HEK293 (cell line): ENCODE measurements around the gene SSBP2.

ENCODE experiments used
- CTCF ChIP-seq: fragments of 450-650 bp; formaldehyde crosslinking; IDR thresholded peaks from 2 replicates; pipeline ENCODE4 v1.5.1; 2016; ENCODE audit warnings: missing biosample characterization, missing genetic modification characterization
- ZNF169 ChIP-seq: fragments of 450-650 bp; formaldehyde crosslinking; IDR thresholded peaks from 2 replicates; pipeline ENCODE4 v1.5.1; 2016; ENCODE audit warnings: missing biosample characterization, missing genetic modification characterization
- ZNF175 ChIP-seq: fragments of 450-650 bp; formaldehyde crosslinking; IDR thresholded peaks from 2 replicates; pipeline ENCODE4 v1.5.1; 2016; ENCODE audit warnings: missing biosample characterization, missing genetic modification characterization
- ZNF394 ChIP-seq: fragments of 450-650 bp; formaldehyde crosslinking; IDR thresholded peaks from 2 replicates; pipeline ENCODE4 v1.5.1; 2016; ENCODE audit warnings: missing biosample characterization, missing genetic modification characterization, mild to moderate bottlenecking, moderate library complexity, borderline replicate concordance
- ZNF398 ChIP-seq: fragments of 450-650 bp; formaldehyde crosslinking; IDR thresholded peaks from 2 replicates; pipeline ENCODE4 v1.5.1; 2017; ENCODE audit warnings: missing biosample characterization, missing genetic modification characterization
- ZNF530 ChIP-seq: fragments of 450-650 bp; formaldehyde crosslinking; IDR thresholded peaks from 2 replicates; pipeline ENCODE4 v1.5.1; 2016; ENCODE audit warnings: low read depth, missing biosample characterization, missing genetic modification characterization

- TF ChIP-seq ZNF175 (tag by site-specific recombination) (no peak), ZNF394 (no peak), ZNF398 (tag by site-specific recombination) (no peak), ZNF169 (no peak), ZNF530 (tag by site-specific recombination) (no peak), CTCF (tag by site-specific recombination) (no peak)
Observed at GRCh38 chr5:81420039-81420667, 330.7 kb downstream of the SSBP2 start.
